Brain microvascular endothelial cell (primary cell): Measurements from ENCODE around the gene TMEM170A.

Experiments
- DNase-seq: peaks from one replicate; pipeline ENCODE4 v3.0.0-alpha.2; 2020
- H3K27ac ChIP-seq: fragments of 250-450 bp; sonication (Bioruptor Pico); 2 replicates; pipeline ENCODE4 v1.5.1; 2020; ENCODE audit warnings: mild to moderate bottlenecking, moderate library complexity
- H3K27me3 ChIP-seq: fragments of 250-450 bp; sonication (Bioruptor Pico); replicated peaks from 2 replicates; pipeline ENCODE4 v1.5.1; 2020; ENCODE audit warnings: mild to moderate bottlenecking
- H3K36me3 ChIP-seq: fragments of 250-450 bp; sonication (Bioruptor Pico); replicated peaks from 2 replicates; pipeline ENCODE4 v1.5.1; 2020; ENCODE audit warnings: mild to moderate bottlenecking
- H3K4me3 ChIP-seq: 2 replicates; pipeline ENCODE4 v1.5.1; 2011; ENCODE audit warnings: low read depth, mild to moderate bottlenecking, control low read depth, low read length, moderate library complexity
- in situ Hi-C: cut with HindIII; loops from 2 replicates; pipeline ENCODE4 v1.10.0; 2017; ENCODE audit warnings: low sequenced_read_pairs, low pct_ligation_motif_present
- TF ChIP-seq, protein P1 (sequence below): IDR thresholded peaks from 2 replicates; pipeline ENCODE4 v1.5.1; 2011; ENCODE audit warnings: low read depth, mild to moderate bottlenecking, moderate library complexity, low read length, control low read depth, inconsistent platforms; ENCODE audit errors: missing control alignments

TMEM170A gene

DNA sequence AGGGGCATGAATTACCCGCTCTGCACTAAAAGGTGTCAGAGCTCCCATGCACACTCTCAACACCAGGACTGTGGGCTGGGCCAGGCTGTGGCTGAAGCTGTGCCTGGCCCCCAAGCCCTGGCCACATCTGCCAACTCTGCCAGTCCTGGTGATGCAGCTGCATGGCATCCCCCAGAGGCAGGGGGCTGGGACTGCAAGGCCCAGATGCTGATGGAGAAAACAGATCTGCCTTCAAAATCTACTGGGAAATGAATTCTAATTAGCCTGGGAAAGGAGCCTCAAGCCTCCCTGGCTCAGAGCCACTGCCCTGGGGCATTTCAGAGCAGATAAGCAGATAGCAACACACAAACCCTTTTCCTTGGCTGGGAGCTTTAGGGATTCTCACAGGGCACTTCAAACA lies 27.4 kb upstream of the TMEM170A start:
- Histone ChIP-seq H3K36me3 (no peaks in the 10 kb centered on the region), H3K4me3 (no peak overlapping the region), H3K27me3 (no peaks in the 10 kb centered on the region), H3K27ac (no peak overlapping the region)
- in situ Hi-C loops = no loop called here
- TF ChIP-seq, protein P1, sequence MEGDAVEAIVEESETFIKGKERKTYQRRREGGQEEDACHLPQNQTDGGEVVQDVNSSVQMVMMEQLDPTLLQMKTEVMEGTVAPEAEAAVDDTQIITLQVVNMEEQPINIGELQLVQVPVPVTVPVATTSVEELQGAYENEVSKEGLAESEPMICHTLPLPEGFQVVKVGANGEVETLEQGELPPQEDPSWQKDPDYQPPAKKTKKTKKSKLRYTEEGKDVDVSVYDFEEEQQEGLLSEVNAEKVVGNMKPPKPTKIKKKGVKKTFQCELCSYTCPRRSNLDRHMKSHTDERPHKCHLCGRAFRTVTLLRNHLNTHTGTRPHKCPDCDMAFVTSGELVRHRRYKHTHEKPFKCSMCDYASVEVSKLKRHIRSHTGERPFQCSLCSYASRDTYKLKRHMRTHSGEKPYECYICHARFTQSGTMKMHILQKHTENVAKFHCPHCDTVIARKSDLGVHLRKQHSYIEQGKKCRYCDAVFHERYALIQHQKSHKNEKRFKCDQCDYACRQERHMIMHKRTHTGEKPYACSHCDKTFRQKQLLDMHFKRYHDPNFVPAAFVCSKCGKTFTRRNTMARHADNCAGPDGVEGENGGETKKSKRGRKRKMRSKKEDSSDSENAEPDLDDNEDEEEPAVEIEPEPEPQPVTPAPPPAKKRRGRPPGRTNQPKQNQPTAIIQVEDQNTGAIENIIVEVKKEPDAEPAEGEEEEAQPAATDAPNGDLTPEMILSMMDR = peak; percentile 32
- DNase-seq = no peak

DNA sequence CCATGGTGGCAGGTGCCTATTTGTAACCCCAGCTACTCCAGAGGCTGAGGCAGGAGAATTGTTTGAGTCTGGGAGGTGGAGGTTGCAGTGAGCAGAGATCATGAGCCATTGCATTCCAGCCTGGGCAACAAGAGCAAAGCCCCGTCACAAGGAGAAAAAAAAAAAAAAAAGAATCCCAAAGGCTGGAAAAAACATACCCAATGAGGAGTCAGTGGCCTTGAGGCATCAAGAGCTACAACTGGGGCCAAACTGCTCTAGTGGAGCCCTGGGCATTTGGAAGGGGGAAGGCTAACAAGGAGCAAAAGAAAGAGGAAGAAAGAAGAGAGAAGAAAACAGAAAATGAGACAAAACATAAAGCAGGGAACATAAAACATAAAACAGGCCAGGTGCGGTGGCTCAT lies 23.8 kb upstream of the TMEM170A start:
- TF ChIP-seq, protein P1 = no peak
- in situ Hi-C loops = no loop called here
- no peak overlapping the region for H3K4me3 ChIP-seq
- no peak overlapping the region for H3K27ac ChIP-seq
- no peaks in the 10 kb centered on the region for H3K36me3 ChIP-seq
- no peak for DNase-seq
- H3K27me3 ChIP-seq = no peaks in the 10 kb centered on the region

DNA sequence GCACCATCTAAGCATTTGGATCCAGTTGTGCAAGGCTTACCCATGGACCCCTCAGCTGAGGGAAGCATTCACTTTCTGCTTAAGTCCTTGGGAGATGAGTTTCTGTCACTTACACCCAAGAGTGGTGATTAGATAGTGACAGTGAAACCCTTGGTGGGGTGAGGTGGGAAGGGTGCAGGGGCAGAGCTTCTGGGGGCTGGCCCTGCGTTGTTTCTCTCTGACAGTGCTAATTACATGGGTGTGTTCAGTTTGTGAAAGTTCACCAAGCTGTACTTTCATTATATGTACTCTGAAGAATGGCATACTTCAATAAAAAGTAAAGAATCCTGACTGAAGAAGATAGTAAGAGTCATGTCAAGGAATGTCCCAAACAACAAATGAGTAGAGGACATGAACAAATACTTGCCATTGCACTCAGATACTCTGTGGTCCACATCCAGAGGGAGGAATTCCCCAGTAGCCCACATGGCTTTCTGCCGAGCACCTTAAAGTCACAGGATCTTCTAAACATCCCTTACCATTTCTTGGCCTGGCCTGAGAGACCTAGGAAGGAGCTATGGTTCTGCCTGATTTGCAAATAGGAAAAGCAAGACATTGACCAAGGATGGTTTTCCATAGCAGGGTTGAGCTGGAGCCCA lies 22.3 kb upstream of the TMEM170A start:
- no peaks in the 10 kb centered on the region for H3K27me3 ChIP-seq
- in situ Hi-C loops = no loop called here
- DNase-seq = no peak
- TF ChIP-seq, protein P1 = no peak
- H3K4me3 ChIP-seq = no peak overlapping the region
- no peaks in the 10 kb centered on the region for H3K36me3 ChIP-seq
- no peak overlapping the region for H3K27ac ChIP-seq

DNA sequence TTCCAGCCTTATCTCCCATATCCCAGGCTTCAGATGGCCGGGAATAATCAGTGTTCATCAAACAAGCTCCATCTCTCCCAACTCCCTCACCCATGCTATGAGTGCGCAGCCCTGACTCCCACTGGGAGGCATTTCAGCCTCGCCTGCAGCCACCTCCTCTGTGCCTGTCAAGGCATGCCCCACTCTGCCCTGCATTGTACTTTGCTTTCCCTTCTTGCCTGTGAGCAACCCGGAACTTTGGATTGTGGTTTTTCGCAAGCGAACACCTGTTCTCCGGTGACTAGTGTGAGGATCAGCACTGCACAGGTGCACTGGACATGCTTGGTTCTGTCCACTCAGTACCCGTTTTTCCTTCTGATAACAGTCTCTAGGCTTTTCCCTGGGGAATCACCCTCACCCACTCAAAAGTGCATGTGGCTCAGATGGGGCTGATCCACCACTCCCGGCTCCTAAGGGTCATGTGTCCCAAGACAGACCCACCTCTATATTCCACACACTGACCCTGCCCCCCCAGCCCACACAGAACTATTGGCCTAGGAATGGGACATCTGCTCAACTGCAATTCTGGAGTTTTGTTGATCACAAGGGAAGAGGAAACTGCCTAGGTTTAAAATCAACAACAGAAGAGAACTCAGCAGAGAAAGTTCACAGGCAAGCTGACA lies 21.7 kb upstream of the TMEM170A start:
- DNase-seq = no peak
- in situ Hi-C loops = no loop called here
- Histone ChIP-seq H3K36me3 (no peaks in the 10 kb centered on the region), H3K27me3 (no peaks in the 10 kb centered on the region), H3K27ac (no peak overlapping the region), H3K4me3 (no peak overlapping the region)
- TF ChIP-seq, protein P1 = no peak

DNA sequence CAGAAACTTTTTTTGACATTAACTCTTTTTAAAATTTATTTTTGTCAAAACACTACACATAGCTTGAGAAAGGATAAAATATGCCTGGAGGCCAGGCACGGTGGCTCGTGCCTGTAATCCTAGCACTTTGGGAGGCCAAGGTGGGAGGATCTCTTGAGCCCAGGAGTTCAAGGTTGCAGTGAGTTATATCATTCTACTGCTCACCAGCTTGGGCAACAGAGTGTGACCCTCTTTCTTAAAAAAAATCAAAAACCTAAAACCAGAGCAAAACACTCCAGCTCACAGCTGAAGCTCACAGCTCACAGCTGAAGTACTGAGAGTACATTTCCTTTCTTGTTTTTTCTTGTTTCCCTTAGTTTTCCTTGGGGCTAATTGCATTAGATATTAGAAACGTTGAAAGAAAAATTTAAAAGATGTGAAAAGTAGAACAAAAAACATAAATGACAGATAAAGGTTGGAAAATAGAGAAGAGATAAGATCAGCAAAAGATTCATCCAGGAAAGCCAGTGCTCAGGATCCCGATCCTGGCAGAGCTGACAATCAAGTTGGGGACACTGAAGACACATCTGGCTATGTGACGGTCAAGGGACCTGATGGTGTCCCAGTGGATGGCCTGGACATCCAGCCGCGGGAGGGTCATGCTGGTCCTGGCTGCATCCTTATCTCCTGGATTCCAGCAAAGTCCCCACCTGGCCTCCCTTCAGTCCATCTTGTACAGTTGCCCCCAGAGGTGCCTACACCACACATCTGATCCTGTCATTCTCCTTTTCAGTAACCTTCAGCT lies 20.9 kb upstream of the TMEM170A start:
- DNase-seq = no peak
- Histone ChIP-seq H3K36me3 (no peaks in the 10 kb centered on the region), H3K27ac (no peak overlapping the region), H3K4me3 (no peak overlapping the region), H3K27me3 (no peaks in the 10 kb centered on the region)
- in situ Hi-C loops = no loop called here
- TF ChIP-seq, protein P1 = no peak
